Esophagus muscularis mucosa (tissue), 4 donors: ENCODE measurements around the gene TRAF1. TPM values are rescaled to one million over a fixed set of nuclear protein-coding genes. Genes with fewer than 3 reads are reported as not detected.

ENCODE experiments used
- DNase-seq: peaks from one replicate; pipeline ENCODE4 v3.0.0-alpha.2; 2017; ENCODE audit errors: extremely low spot score
- H3K27ac ChIP-seq, 4 donors: fragments of 200-600 bp; sonication (generic); replicated peaks in 1 of 4; 1 replicate in 3 of 4; 2 replicates in 1 of 4; pipeline ENCODE4 v1.5.1; 2016 to 2019; ENCODE audit warnings: mild to moderate bottlenecking in 1 of 4
- H3K27me3 ChIP-seq, 4 donors: fragments of 200-600 bp; sonication (generic); one replicate each; pipeline versions ENCODE4 v1.5.1 to v1.6.0; 2016 to 2019
- H3K36me3 ChIP-seq, 4 donors: fragments of 200-600 bp; sonication (generic); one replicate each; pipeline ENCODE4 v1.5.1; 2016 to 2019
- H3K4me1 ChIP-seq, 4 donors: fragments of 200-600 bp; sonication (generic); one replicate each; pipeline ENCODE4 v1.5.1; 2016 to 2019
- H3K4me3 ChIP-seq, 4 donors: fragments of 200-600 bp; sonication (generic); 1 replicate in 2 of 4; 2 replicates in 2 of 4; pipeline ENCODE4 v1.5.1; 2016 to 2019; ENCODE audit warnings: mild to moderate bottlenecking in 4 of 4, moderate library complexity in 1 of 4
- H3K9me3 ChIP-seq, 4 donors: fragments of 200-600 bp; sonication (generic); 1 replicate in 3 of 4; 2 replicates in 1 of 4; pipeline ENCODE4 v1.5.1; 2016 to 2019
- EP300 ChIP-seq: sonication (generic); formaldehyde crosslinking; IDR thresholded peaks from one replicate; pipeline ENCODE4 v1.6.1; 2017; ENCODE audit warnings: antibody characterized with exemption
- POLR2A ChIP-seq: fragments of 450-650 bp; IDR thresholded peaks from one replicate; pipeline ENCODE4 v1.6.1; 2017; ENCODE audit warnings: antibody characterized with exemption, moderate library complexity, mild to moderate bottlenecking, low read depth
- POLR2AphosphoS5 ChIP-seq, 2 donors: sonication (generic); formaldehyde crosslinking; IDR thresholded peaks; one replicate each; pipeline ENCODE4 v1.6.1; 2017; ENCODE audit warnings: antibody characterized with exemption in 2 of 2
- WGBS: methylation state at CpG from one replicate; pipeline ENCODE4 v1.1.5; 2018; 5-methylcytosine and 5-hydroxymethylcytosine counted together
- intact Hi-C: fragments of 100-400 bp; cut with DNase I; formaldehyde crosslinking; loops from one replicate; pipeline ENCODE4 v1.15.1; 2023
- total RNA-seq, 4 donors: library from RNA; depleted of rRNA; stranded (reverse); fragments of >200 nt; gene quantifications; one replicate each; pipeline versions ENCODE4 v1.1.0 to v1.2.1, GENCODE V29; 2016
- TF ChIP-seq, protein P1 (sequence below), 3 experiments: fragments of 200-600 bp in 2 of 3; fragments of 450-650 bp in 1 of 3; sonication (generic) in 2 of 3; IDR thresholded peaks; one replicate each; pipeline ENCODE4 v1.5.1; 2017 to 2019; ENCODE audit warnings: antibody characterized with exemption in 3 of 3, mild to moderate bottlenecking in 2 of 3, moderate library complexity in 1 of 3

The TRAF1 gene
- total RNA-seq, 4 donors from 2014 or later = 4.0 to 7.4 (median 5.5) TPM

DNA sequence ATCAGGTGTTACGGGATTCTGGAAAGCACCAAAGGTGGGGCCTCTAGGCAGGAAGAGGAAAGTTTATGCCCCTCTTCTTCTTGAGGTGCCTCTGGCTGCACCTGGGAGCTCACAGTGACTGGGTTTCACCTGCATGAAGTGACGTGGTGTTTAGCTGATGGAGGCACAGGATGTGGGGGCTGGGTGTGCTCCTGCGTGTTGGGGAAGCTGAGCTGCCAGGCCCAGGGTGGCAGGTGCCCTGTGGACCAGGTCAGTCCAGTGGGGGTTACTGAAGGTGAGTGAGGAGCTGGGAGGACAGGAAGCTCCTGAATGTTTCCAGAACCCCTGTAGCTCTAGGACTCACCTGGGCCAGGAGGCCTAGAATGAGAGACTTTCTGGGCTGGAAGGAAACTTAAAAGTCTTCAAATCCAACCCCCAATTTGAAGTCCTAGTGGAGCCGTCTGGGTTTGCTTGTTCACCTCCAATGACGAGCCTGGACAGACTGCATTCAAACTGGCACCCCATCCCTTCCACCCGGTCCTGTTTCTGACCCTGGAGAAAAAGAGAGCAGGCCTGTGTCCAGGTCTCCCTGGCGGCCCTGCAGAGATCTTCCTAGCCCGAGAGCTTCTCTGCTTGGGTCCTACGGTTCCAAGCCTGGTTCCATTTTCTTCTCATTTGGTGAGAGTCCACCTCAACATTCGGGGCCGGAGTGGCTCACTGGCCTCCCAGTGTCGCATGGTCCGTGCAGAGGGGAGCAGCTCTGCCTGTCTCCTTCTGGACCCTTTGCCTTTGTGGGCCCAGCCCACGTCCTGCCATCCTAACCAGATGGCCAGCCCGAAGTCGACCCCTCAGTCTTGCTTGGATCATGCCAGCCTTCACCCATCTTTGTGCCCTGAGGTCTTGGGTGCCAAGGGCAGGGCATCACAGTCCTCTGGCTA, 22.3 kb downstream of the TRAF1 start:
- intact Hi-C loops = no loop called here
- Histone ChIP-seq H3K9me3 (no peaks in the 10 kb centered on the region), H3K36me3 (peaks cover 0 to 40% (median 13%) of the 10 kb centered on the region in 4 donors), H3K27me3 (no peaks in the 10 kb centered on the region), H3K4me3 (no peak overlapping the region), H3K4me1 (no peaks in the 10 kb centered on the region), H3K27ac (no peak overlapping the region)
- TF ChIP-seq POLR2A (no peak), POLR2AphosphoS5 (IDR thresholded peaks at IDR 0.05) (no peak), EP300 (no peak)
- TF ChIP-seq, protein P1, sequence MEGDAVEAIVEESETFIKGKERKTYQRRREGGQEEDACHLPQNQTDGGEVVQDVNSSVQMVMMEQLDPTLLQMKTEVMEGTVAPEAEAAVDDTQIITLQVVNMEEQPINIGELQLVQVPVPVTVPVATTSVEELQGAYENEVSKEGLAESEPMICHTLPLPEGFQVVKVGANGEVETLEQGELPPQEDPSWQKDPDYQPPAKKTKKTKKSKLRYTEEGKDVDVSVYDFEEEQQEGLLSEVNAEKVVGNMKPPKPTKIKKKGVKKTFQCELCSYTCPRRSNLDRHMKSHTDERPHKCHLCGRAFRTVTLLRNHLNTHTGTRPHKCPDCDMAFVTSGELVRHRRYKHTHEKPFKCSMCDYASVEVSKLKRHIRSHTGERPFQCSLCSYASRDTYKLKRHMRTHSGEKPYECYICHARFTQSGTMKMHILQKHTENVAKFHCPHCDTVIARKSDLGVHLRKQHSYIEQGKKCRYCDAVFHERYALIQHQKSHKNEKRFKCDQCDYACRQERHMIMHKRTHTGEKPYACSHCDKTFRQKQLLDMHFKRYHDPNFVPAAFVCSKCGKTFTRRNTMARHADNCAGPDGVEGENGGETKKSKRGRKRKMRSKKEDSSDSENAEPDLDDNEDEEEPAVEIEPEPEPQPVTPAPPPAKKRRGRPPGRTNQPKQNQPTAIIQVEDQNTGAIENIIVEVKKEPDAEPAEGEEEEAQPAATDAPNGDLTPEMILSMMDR (IDR thresholded peaks at IDR 0.05) = no peak
- WGBS = 88% methylated on average over 14 of the region's 16 CpGs
- no peak for DNase-seq

DNA sequence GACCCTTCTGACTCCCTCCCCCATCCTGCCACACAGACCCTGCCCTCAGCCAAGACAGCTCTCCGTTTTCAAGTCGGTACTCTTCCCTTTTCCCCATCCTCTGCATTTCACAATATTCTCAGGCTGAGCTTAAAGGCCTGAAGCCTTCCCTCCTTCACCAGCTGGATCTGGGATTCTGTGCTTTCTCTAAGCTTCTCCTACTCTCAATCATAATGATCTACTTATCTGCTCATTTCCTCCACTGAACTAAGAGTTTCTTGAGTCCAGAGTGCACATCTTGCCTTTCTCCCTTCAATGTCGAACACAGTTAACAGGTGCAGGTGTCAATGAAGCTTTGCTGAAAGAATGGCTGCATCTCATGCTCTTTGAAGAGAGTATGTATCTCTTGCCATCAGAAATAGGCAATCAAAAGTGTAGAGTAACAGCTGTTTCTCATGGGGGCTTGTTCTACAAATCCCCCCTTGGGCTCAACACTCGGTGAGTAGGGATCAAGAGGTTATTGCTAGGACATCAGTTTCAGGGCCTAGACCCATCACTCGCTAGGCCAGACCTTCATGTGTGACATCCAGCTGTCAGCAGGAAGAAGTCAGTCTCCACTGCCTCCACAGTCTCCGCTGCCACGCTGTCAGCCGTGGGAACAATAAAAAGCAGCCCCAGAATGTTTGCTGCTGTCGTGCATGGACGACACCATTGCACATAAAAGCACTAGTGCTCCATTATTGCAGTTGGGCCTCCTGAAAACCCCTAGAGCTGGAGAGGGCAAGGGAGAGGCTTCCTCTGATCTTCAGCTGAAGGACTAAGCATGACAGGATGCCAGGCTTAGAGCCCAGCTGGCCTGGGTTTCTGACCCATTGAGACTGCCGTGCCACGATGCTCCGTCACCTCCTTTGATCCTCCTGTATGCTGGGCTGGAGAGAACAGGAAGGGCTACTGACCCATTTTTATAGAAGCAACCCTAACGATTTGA, 23.7 kb downstream of the TRAF1 start:
- no peak for DNase-seq
- Histone ChIP-seq H3K4me3 (no peak overlapping the region), H3K4me1 (no peaks in the 10 kb centered on the region), H3K27ac (no peak overlapping the region), H3K36me3 (peaks cover 0 to 34% (median 10%) of the 10 kb centered on the region in 4 donors), H3K9me3 (no peaks in the 10 kb centered on the region), H3K27me3 (no peaks in the 10 kb centered on the region)
- TF ChIP-seq POLR2AphosphoS5 (IDR thresholded peaks at IDR 0.05) = no peak
- TF ChIP-seq, protein P1 (IDR thresholded peaks at IDR 0.05) = no peak
- 81% methylated on average over 14 of the region's 14 CpGs for WGBS
- intact Hi-C loops = no loop called here

DNA sequence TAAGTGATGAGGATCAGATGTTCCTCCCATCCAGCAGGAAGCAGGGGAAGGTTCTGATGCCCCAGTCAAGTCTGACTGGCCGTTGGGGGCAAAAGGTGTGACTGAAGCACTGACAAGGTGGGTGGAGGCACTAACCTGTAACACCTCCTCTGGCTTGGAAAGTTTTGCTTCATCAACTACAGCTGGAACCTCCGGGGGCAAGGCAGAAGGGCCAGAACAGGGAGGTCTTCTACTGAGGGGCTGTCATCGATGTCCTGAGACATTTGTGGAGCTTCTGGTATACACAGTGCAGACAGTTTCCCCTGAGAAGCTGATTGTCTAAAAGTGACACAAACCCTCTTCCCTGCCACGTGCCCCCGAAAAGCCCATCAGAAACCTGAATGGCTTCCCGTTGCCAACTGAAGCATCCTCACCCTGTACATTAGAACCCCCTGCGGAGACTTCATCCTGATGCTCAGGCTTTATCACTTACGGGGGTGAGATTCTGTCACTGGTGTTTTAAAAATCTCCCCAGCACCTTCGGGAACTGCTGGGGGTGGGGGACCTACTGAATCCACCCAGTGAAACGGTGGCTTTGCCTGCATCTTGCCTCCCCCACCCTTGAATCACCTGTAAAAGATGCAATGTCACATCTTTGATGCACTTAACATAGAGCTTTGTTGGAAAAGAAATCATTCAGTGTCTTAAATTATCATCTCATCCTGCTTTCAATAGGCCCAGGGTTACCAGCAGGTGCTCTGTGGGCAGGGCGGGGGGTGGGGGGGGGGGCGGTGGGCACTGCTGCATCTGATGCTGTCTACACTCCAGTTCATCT, 24.6 kb downstream of the TRAF1 start:
- Histone ChIP-seq H3K9me3 (no peaks in the 10 kb centered on the region), H3K36me3 (peaks cover 0 to 25% (median 10%) of the 10 kb centered on the region in 4 donors), H3K4me1 (peaks cover 4 to 8% (median 4%) of the 10 kb centered on the region in 4 donors), H3K27ac (no peak overlapping the region), H3K27me3 (no peaks in the 10 kb centered on the region), H3K4me3 (no peak overlapping the region)
- DNase-seq = no peak
- 79% methylated on average over 11 of the region's 12 CpGs for WGBS
- TF ChIP-seq EP300 (no peak), POLR2AphosphoS5 (IDR thresholded peaks at IDR 0.05) (no peak), POLR2A (no peak)
- TF ChIP-seq, protein P1 (IDR thresholded peaks at IDR 0.05) = no peak
- intact Hi-C loops = no loop called here

DNA sequence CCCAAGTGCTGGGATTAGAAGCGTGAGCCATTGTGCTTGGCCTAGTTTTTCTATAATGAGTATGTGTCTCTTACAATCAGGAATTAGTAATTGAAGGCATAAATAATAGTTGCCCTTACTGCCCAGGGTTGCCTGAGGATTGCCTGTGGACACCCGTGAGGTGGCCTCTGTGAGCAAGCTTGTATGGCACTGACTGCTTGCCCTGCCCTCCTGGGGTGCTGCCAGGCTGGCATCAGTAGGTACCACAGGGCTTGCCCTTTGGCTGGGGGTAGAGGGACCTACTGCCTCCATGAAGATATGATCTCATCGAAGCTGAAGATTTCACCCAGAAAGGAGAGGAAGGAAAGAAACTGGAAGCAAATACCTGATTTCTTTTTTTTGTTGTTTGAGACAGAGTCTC, 25.8 kb downstream of the TRAF1 start:
- Histone ChIP-seq H3K4me1 (peaks cover 6 to 9% (median 7%) of the 10 kb centered on the region in 4 donors), H3K27me3 (no peaks in the 10 kb centered on the region), H3K36me3 (peaks cover 0 to 25% (median 10%) of the 10 kb centered on the region in 4 donors), H3K4me3 (no peak overlapping the region), H3K9me3 (no peaks in the 10 kb centered on the region), H3K27ac (no peak overlapping the region)
- intact Hi-C loops = no loop called here
- TF ChIP-seq POLR2A = no peak
- no peak for TF ChIP-seq POLR2AphosphoS5 (IDR thresholded peaks at IDR 0.05)
- no peak for TF ChIP-seq EP300
- TF ChIP-seq, protein P1 (IDR thresholded peaks at IDR 0.05) = no peak
- WGBS = 100% methylated on average over 3 of the region's 3 CpGs
- DNase-seq = no peak
